Panc1 (cell line): ENCODE measurements around the gene KLHL15. TPM values are rescaled to one million over a fixed set of nuclear protein-coding genes. Genes with fewer than 3 reads are reported as not detected.

Experiments used
- ATAC-seq: fragments of 200-7000 bp; cut with Tn5 transposase; 2 replicates; pipeline ENCODE4 v1.9.1; 2020; ENCODE audit warnings: mild to moderate bottlenecking, moderate library complexity
- BruUV-seq: library from RNA; stranded (reverse); fragments of 400-500 nt; replicated peaks from 2 replicates; lab custom pipeline; 2021; lab: Mats Ljungman, UMichigan
- CTCF ChIA-PET: fragments of 300-600 bp; sonication (Branson Sonifier 250); formaldehyde crosslinking; loops from one replicate; lab custom pipeline; 2022; ENCODE audit warnings: antibody characterized with exemption; lab: Charles Lee
- POLR2A ChIA-PET: fragments of 300-600 bp; sonication (Branson Sonifier 250); formaldehyde crosslinking; loops from one replicate; lab custom pipeline; 2022; ENCODE audit warnings: antibody characterized with exemption; lab: Charles Lee
- DNase-seq: peaks from one replicate; pipeline ENCODE4 v3.0.0-alpha.2; 2010; ENCODE audit warnings: low read depth, low spot score
- H3K27ac ChIP-seq: 2 replicates; pipeline ENCODE4 v1.5.1; 2011; ENCODE audit warnings: mild to moderate bottlenecking, low read length, inconsistent platforms
- H3K27me3 ChIP-seq: fragments of 200-500 bp; sonication (Bioruptor generic); 2 replicates; pipeline ENCODE4 v1.6.0; 2014; ENCODE audit warnings: low read length, inconsistent platforms; ENCODE audit not compliant: control insufficient read depth, insufficient read depth
- H3K36me3 ChIP-seq: fragments of 200-500 bp; sonication (Bioruptor generic); 2 replicates; pipeline ENCODE4 v1.5.1; 2014; ENCODE audit warnings: inconsistent platforms, mild to moderate bottlenecking, low read length, moderate library complexity; ENCODE audit not compliant: control insufficient read depth, insufficient read depth
- H3K4me1 ChIP-seq: 2 replicates; pipeline ENCODE4 v1.5.1; 2011; ENCODE audit warnings: inconsistent platforms, mild to moderate bottlenecking, low read length, moderate library complexity; ENCODE audit not compliant: control insufficient read depth, insufficient read depth
- H3K4me3 ChIP-seq, 2 experiments: 2 replicates each; pipeline ENCODE4 v1.5.1; 2011 to 2012; ENCODE audit warnings: low read depth in 2 of 2, low read length in 2 of 2, mild to moderate bottlenecking in 2 of 2, inconsistent platforms in 1 of 2, moderate library complexity in 1 of 2
- H3K9me3 ChIP-seq: fragments of 200-500 bp; sonication (Bioruptor generic); 2 replicates; pipeline ENCODE4 v1.5.1; 2014; ENCODE audit warnings: low read depth, mild to moderate bottlenecking, inconsistent platforms, low read length, moderate library complexity; ENCODE audit not compliant: control insufficient read depth, insufficient read depth
- CTCF ChIP-seq: fragments of 450-650 bp; IDR thresholded peaks from 2 replicates; pipeline ENCODE4 v1.5.1; 2017; ENCODE audit warnings: mild to moderate bottlenecking
- POLR2AphosphoS5 ChIP-seq: IDR thresholded peaks from 2 replicates; pipeline ENCODE4 v1.6.1; 2012; ENCODE audit warnings: mild to moderate bottlenecking, low read depth, low read length, moderate library complexity
- REST ChIP-seq, 2 experiments: IDR thresholded peaks; 2 replicates each; pipeline ENCODE4 v1.6.1; 2011 to 2012; ENCODE audit warnings: low read depth in 2 of 2, control low read depth in 1 of 2, low read length in 1 of 2, mild to moderate bottlenecking in 1 of 2, moderate library complexity in 1 of 2; ENCODE audit not compliant: insufficient read depth in 1 of 2
- SIN3A ChIP-seq: IDR thresholded peaks from 2 replicates; pipeline ENCODE4 v1.6.1; 2012; ENCODE audit warnings: low read depth, mild to moderate bottlenecking, low read length, moderate library complexity, borderline replicate concordance; ENCODE audit not compliant: insufficient read depth
- TCF7L2 ChIP-seq: IDR thresholded peaks from 2 replicates; pipeline ENCODE4 v1.6.1; 2011; ENCODE audit warnings: mild to moderate bottlenecking, low read depth, low read length, inconsistent platforms
- in situ Hi-C: cut with HindIII; loops from 2 replicates; pipeline ENCODE4 v1.10.0; 2016; ENCODE audit warnings: low sequenced_read_pairs, low pct_unique_long_range_greater_than_20kb
- intact Hi-C: fragments of 100-400 bp; cut with micrococcal nuclease; formaldehyde crosslinking; loops from one replicate; pipeline ENCODE4 v1.10.0; 2022; ENCODE audit not compliant: unreplicated experiment
- total RNA-seq: library from RNA; stranded (reverse); gene quantifications from one replicate; pipeline ENCODE4 v1.2.1, GENCODE V29; 2021; ENCODE audit not compliant: unreplicated experiment

The KLHL15 gene
- total RNA-seq, 1 experiment from 2014 or later: 9.6 TPM

DNA sequence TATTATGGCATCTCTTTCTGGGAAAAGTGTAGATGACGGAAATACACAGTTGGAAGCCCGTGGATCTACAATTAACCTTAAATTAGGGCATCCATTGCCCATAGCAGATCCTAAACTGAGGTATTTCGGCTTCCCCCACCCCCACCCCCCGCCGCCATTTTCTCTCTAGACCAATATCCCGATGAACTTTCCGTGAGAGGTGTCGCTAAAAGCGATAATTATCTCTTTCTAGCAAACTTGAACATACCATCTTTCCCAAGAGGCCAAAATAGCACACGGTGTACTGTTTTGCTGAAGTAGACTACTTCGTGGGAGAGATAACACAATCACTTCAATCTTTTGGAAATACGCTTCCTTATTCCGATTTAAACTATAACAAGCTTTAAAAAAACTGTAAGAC, 554 bp downstream of the KLHL15 start:
- in situ Hi-C loops: no loop called here

DNA sequence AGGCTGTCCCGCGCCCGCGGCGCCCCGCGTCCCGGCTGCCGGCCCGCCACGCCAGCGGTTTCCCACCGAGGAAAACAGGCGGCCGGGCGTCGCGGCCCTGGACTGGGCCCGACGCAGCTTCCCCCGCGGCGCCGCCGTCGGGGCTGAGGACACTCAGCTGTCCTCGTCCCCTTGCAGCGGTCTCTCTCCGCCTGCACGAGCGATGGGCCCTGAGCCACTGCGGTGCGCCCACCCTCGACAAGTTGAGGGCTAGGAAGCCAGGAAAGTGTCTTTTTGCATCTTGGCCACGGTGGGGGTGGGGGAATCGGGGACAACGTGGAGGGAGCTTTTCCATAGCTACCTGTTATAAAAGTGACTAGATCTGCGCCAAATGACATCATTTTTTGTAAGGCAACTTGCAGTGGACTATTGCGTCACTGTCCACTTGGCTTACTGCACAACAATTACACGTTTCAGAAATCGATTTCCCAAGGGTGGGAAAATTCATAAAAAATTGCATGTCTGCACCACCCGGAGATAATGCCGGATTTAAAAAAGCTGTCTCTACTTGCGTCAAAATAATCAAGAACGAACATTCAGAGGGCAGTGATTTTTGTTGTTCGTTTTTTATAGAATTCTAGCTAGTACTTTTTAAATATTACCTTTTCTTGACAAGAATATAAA, 1.1 kb downstream of the KLHL15 start:
- H3K4me3 ChIP-seq: peak overlapping the region; percentile 53 to 61
- intact Hi-C loops: no loop called here
- BruUV-seq: no TSS peak
- H3K27me3 ChIP-seq: no peaks in the 10 kb centered on the region
- DNase-seq (no peak), ATAC-seq (peak; percentile 41)
- H3K36me3 ChIP-seq: no peaks in the 10 kb centered on the region
- no peaks in the 10 kb centered on the region for H3K4me1 ChIP-seq
- ChIA-PET CTCF (interaction anchor here (0.9 kb wide), 1 partner anchor 29 kb away, joined by 3 read pairs; the partner anchor contains the start of gene EIF2S3), POLR2A (interaction anchor here (0.6 to 1.0 kb wide), 3 partner anchors 28 to 257 kb away, joined by 4 to 15 read pairs (median 6); no protein-coding TSS in a partner anchor)
- H3K9me3 ChIP-seq: no peaks in the 10 kb centered on the region
- in situ Hi-C loops: no loop called here
- H3K27ac ChIP-seq: peak overlapping the region; percentile 79
- no peak for TF ChIP-seq SIN3A
- TF ChIP-seq CTCF: no peak
- TF ChIP-seq POLR2AphosphoS5: no peak
- TF ChIP-seq REST (IDR thresholded peaks at IDR 0.05; ENCODE audit: insufficient read depth in 1 of 2, low read depth in 2 of 2, low read length in 1 of 2): no peak

More for the DNA sequence above, 554 bp downstream of the KLHL15 start:
- Histone ChIP-seq H3K27me3 (no peaks in the 10 kb centered on the region), H3K9me3 (no peaks in the 10 kb centered on the region), H3K27ac (peak overlapping the region; percentile 79), H3K4me3 (peak overlapping the region; percentile 53 to 61), H3K4me1 (no peaks in the 10 kb centered on the region), H3K36me3 (no peaks in the 10 kb centered on the region)
- DNase-seq (no peak), ATAC-seq (no peak)
- TF ChIP-seq POLR2AphosphoS5: no peak
- no peak for TF ChIP-seq REST (IDR thresholded peaks at IDR 0.05; ENCODE audit: insufficient read depth in 1 of 2, low read depth in 2 of 2, low read length in 1 of 2)
- no peak for TF ChIP-seq SIN3A
- TF ChIP-seq CTCF: no peak
- no peak for TF ChIP-seq TCF7L2
- ChIA-PET POLR2A (interaction anchor here (0.6 to 1.2 kb wide), 3 partner anchors 28 to 258 kb away, joined by 3 to 6 read pairs (median 4); no protein-coding TSS in a partner anchor), CTCF (interaction anchor here (0.9 kb wide), 1 partner anchor 28 kb away, joined by 3 read pairs; the partner anchor contains the start of gene EIF2S3)
- intact Hi-C loops: no loop called here
- BruUV-seq: TSS peak; percentile 93
